Tibial nerve (tissue), 4 donors: ENCODE results near the gene CCDC40. TPM values are rescaled to one million over a fixed set of nuclear protein-coding genes. Genes with fewer than 3 reads are reported as not detected.
A peak's percentile ranks its signal among the peaks of the same experiment; 100 is the strongest.

Experiments used
- DNase-seq, 2 donors: peaks; one replicate each; pipeline ENCODE4 v3.0.0-alpha.2; 2019; ENCODE audit warnings: low spot score in 2 of 2
- H3K27ac ChIP-seq, 4 donors: fragments of 200-600 bp; sonication (generic) in 3 of 4; one replicate each; pipeline ENCODE4 v1.5.1; 2017 to 2019; ENCODE audit warnings: mild to moderate bottlenecking in 1 of 4
- H3K27me3 ChIP-seq, 2 donors: fragments of 200-600 bp; sonication (generic) in 1 of 2; one replicate each; pipeline versions ENCODE4 v1.5.1 to v1.6.0; 2017 to 2019
- H3K36me3 ChIP-seq, 3 donors: fragments of 200-600 bp; sonication (generic); one replicate each; pipeline ENCODE4 v1.5.1; 2018 to 2019
- H3K4me1 ChIP-seq, 4 donors: fragments of 200-600 bp; sonication (generic) in 3 of 4; one replicate each; pipeline ENCODE4 v1.5.1; 2017 to 2019
- H3K4me3 ChIP-seq, 4 donors: fragments of 200-600 bp; sonication (generic) in 3 of 4; one replicate each; pipeline ENCODE4 v1.5.1; 2017 to 2019; ENCODE audit warnings: mild to moderate bottlenecking in 1 of 4, moderate library complexity in 1 of 4
- H3K9me3 ChIP-seq, 4 donors: fragments of 200-600 bp; sonication (generic) in 3 of 4; one replicate each; pipeline ENCODE4 v1.5.1; 2017 to 2019
- CTCF ChIP-seq, 5 experiments: fragments of 200-600 bp in 3 of 5; fragments of 450-650 bp in 2 of 5; sonication (generic) in 3 of 5; IDR thresholded peaks; one replicate each; pipeline ENCODE4 v1.5.1; 2016 to 2019; ENCODE audit warnings: antibody characterized with exemption in 5 of 5, mild to moderate bottlenecking in 3 of 5, moderate library complexity in 2 of 5
- EP300 ChIP-seq, 2 donors: sonication (generic); formaldehyde crosslinking; IDR thresholded peaks; one replicate each; pipeline ENCODE4 v1.6.1; 2017; ENCODE audit warnings: antibody characterized with exemption in 2 of 2, mild to moderate bottlenecking in 1 of 2
- POLR2A ChIP-seq, 2 donors: fragments of 450-650 bp; IDR thresholded peaks; one replicate each; pipeline ENCODE4 v1.6.1; 2017; ENCODE audit warnings: antibody characterized with exemption in 2 of 2, mild to moderate bottlenecking in 2 of 2, moderate library complexity in 2 of 2
- WGBS, 2 donors: methylation state at CpG; one replicate each; pipeline ENCODE4 v1.1.5; 2018; 5-methylcytosine and 5-hydroxymethylcytosine counted together
- total RNA-seq, 4 donors: library from RNA; depleted of rRNA; stranded (reverse); fragments of >200 nt; gene quantifications; one replicate each; pipeline ENCODE4 v1.1.0, GENCODE V29; 2016

The CCDC40 gene
- total RNA-seq, 4 donors from 2014 or later = 7.1 to 13.8 (median 12.0) TPM

- Histone ChIP-seq H3K27ac (no peak overlapping the region), H3K27me3 (no peaks in the 10 kb centered on the region), H3K36me3 (peaks cover 0 to 11% (median 0%) of the 10 kb centered on the region in 3 donors), H3K4me3 (no peak overlapping the region), H3K4me1 (peaks cover 0 to 10% (median 0%) of the 10 kb centered on the region in 4 donors), H3K9me3 (no peaks in the 10 kb centered on the region)
- DNase-seq = no peak
- TF ChIP-seq POLR2A (IDR thresholded peaks at IDR 0.05) (no peak), CTCF (IDR thresholded peaks at IDR 0.05) (no peak), EP300 (IDR thresholded peaks at IDR 0.05) (no peak)
- 91 to 94% methylated on average over 18 of the region's 18 CpGs for WGBS, 2 donors
These were observed 19.0 kb upstream of the CCDC40 start for GRCh38 chr17:80017226-80018010.

- H3K4me1 ChIP-seq = peaks cover 0 to 23% (median 0%) of the 10 kb centered on the region in 4 donors
- TF ChIP-seq POLR2A (IDR thresholded peaks at IDR 0.05) = no peak
- TF ChIP-seq EP300 (IDR thresholded peaks at IDR 0.05) = no peak
- TF ChIP-seq CTCF (IDR thresholded peaks at IDR 0.05) = no peak
- H3K4me3 ChIP-seq = no peak overlapping the region
- WGBS, 2 donors = 85 to 86% methylated on average over 21 of the region's 21 CpGs
- H3K36me3 ChIP-seq = peaks cover 0 to 3% (median 0%) of the 10 kb centered on the region in 3 donors
- H3K27ac ChIP-seq = no peak overlapping the region
- H3K9me3 ChIP-seq = no peaks in the 10 kb centered on the region
- DNase-seq = no peak
- H3K27me3 ChIP-seq = no peaks in the 10 kb centered on the region
These were observed 17.4 kb upstream of the CCDC40 start for GRCh38 chr17:80018917-80019651.

- no peak for TF ChIP-seq EP300 (IDR thresholded peaks at IDR 0.05)
- TF ChIP-seq POLR2A (IDR thresholded peaks at IDR 0.05) = no peak
- TF ChIP-seq CTCF (IDR thresholded peaks at IDR 0.05) = no peak
- H3K27ac ChIP-seq = no peak overlapping the region
- H3K4me3 ChIP-seq = no peak overlapping the region
- H3K27me3 ChIP-seq = no peaks in the 10 kb centered on the region
- DNase-seq = no peak
- 95 to 96% methylated on average over 2 of the region's 2 CpGs for WGBS, 2 donors
- H3K36me3 ChIP-seq = peaks cover 0 to 3% (median 0%) of the 10 kb centered on the region in 3 donors
- no peaks in the 10 kb centered on the region for H3K9me3 ChIP-seq
- H3K4me1 ChIP-seq = peaks cover 0 to 45% (median 4%) of the 10 kb centered on the region in 4 donors
These were observed 14.8 kb upstream of the CCDC40 start for GRCh38 chr17:80021600-80021999.

DNA sequence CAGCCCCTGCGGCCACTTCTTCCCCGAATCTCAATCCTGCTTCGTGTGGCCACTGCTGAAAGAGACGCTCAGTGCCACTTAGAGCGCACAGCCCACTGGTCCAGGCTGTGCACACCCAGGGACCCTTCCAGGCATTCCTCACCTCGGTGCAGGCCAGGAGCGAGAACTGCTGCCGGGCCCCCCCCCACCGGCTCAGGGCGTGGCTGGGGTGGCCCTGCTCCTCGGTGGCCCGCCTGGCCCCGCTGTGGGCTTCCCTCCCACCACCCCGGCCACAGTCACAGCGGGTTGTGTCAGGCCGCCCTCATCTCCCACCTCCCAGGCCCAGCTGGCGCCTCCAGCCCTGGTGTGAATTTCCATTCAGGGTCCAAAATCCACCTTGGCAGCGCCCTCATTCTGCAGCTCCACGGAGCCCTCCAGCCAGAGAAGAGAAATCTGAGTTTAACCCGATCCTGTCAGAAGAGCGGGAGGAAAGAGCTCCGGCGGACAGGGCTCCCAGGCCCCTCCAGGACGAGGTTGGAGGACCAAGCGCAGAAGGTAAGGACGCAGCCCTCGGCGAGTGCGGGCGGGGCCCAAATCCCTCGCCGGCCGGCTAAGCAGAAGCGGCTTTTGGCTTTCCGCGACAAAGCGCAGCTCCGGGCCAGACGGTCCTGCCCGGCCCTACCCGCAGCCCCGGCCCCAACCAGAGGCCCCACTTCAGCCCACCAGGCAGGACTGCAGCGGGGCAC lies 12.8 kb upstream of the CCDC40 start:
- Histone ChIP-seq H3K9me3 (no peaks in the 10 kb centered on the region), H3K27ac (peak overlapping the region; percentile 20 to 75 (median 40)), H3K27me3 (no peaks in the 10 kb centered on the region), H3K4me1 (peaks cover 0 to 65% (median 12%) of the 10 kb centered on the region in 4 donors), H3K36me3 (peaks cover 0 to 3% (median 0%) of the 10 kb centered on the region in 3 donors), H3K4me3 (peak overlapping the region in 1 of 4 donors; percentile 27)
- WGBS, 2 donors = 74 to 81% methylated on average over 31 to 35 of the region's 43 CpGs
- DNase-seq = no peak
- TF ChIP-seq CTCF (IDR thresholded peaks at IDR 0.05) = no peak
